HG03103 (cell line): ENCODE measurements around the gene PSORS1C2.

Source experiments
- ATAC-seq: cut with Tn5 transposase; IDR thresholded peaks from one replicate; pipeline ENCODE4 v1.9.1; 2021; ENCODE audit warnings: low read depth; ENCODE audit not compliant: unreplicated experiment

PSORS1C2 gene

GRCh38 chr6:31143148-31143547 is 4.3 kb upstream of the PSORS1C2 start:
- no peak for ATAC-seq

DNA sequence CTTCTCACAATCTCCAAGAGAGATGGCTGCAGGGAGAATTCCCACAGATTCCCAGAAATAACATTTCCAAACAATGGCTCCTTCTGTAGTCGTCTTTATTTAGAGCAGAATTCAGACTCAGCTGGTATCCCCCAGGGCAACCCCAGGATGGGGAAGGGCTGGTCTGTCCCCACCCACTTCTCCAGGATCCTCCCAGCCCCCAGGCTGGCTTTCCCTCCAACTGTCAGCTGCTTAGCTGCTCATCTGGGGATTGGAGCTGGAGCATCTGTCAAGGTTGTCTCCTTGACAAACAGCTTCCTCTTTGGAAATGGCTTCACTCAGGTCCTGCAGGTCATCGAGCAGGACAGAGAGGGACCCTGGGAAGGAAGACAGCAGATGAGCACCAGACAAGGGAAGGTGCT is 3.5 kb upstream of the PSORS1C2 start:
- no peak for ATAC-seq

DNA sequence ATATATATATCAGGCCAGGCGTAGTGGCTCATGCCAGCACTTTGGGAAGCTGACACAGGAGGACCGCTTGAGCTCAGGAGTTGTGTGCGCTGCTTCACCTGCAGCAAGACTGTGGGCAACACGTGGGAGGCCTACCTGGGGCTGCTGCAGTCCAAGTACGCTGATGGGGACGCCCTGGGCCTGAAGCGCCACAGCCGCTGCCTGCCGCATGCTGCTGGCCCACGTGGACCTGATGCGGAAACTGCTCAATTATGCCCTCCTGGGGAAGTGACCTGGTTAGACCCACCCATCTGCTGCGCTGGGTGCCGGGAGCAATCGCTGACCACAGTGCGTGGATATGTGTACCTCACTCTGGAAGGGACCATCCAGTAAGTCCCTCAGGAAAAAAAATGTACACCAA is 1.8 kb upstream of the PSORS1C2 start:
- no peak for ATAC-seq

DNA sequence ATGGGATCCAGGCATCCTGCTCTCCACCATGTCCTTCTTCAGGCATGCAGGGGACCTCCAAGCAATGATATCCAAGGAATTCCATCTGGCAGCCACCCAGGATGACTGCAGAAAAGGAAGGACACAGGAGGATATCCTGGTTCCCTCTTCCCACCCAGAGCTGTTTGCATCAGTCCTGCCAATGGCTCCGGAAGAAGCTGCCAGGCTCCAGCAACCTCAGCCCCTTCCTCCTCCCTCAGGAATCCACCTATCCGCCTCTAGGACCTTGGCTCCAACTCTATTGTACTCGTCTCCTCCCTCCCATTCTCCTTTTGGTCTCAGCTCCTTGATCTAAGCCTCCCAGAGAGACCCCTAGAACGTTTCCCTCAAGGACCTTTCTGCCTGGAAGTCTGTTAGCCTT is 733 bp upstream of the PSORS1C2 start:
- ATAC-seq = no peak

DNA sequence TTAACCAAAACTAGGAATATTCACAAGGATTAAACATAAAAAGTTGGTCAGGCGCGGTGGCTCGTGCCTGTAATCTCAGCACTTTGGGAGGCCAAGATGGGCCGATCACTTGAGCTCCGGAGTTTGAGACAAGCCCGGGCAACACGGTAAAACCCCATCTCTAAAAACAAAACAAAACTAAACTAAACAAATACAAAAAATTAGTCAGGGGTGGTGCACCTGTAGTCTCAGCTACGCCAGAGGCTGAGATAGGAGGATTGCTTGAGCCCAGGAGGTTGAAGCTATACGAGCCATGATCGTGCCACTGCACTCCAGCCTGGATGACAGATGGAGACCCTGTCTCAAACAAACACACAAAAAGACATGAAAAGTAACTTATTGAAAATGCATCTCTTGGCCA is 3.2 kb downstream of the PSORS1C2 start:
- no peak for ATAC-seq

DNA sequence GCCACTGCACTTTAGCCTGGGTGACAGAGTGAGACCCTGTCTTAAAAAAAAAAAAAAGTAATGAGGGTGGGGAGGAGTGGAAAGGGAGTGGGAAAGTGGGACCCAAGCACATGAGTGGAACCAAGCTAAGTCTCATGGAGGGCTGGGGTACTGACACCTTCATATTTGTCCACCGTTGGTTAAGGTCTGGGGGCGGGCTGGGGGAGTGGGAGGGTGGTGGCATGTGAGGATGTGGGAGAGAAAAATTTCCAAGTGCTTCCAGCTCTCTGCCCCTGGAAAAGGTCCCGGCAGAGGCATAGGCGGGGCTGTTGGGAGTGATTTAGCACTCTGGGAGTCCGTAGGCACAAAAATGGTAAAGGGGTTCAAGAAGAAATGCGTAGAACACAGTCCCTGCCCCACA is 6.1 kb downstream of the PSORS1C2 start:
- no peak for ATAC-seq

DNA sequence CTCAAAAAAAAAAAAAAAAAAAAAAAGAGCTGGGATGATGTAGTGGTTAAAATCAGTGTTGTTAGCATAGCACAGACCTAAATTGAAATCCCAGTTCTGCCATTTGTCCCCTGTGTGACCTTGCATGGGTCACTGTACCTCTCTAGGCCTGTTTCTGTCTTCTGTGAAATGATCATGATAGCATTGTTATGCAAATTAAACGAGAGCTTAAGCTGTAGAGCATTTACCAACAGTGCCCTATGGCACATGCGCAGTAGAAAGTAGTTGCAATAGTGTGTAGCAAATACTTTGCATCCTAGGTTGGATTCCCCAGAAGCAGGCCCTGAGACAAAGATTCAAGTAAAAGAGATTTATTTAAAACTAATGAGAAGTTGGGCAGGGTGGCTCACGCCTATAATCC is 7.3 kb downstream of the PSORS1C2 start:
- ATAC-seq = no peak

- ATAC-seq = no peak
Measured at GRCh38 chr6:31130751-31131150, 8.1 kb downstream of the PSORS1C2 start.

GRCh38 chr6:31129130-31129529 is 9.7 kb downstream of the PSORS1C2 start:
- no peak for ATAC-seq

DNA sequence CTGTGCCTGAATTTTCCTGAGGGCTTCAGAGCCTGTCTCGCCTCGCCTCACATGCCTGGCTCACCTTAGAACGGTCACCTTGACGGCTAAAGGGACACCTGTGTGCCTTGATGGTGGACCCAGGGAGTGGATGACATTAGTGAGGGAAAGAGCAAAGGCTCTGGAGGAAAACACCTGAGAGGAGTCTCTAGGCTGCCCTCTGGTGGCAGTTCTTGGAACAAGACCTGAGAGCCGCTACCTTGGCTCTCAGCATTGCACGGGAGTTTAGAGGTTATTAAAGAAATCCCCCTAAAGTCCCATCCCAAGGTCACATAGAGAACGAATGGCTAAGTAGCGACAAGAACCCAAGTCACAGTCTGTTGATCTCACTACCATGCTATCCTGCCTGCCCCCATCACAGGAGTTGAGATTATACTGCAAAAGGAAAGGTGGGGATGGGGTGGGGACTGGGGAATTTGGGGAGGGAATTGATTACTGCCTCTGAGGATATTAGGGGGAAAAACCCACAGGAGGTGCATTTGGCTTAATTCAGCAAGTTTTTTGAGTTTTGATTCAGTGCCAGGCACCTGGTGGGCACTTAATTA is 10.7 kb downstream of the PSORS1C2 start:
- no peak for ATAC-seq

DNA sequence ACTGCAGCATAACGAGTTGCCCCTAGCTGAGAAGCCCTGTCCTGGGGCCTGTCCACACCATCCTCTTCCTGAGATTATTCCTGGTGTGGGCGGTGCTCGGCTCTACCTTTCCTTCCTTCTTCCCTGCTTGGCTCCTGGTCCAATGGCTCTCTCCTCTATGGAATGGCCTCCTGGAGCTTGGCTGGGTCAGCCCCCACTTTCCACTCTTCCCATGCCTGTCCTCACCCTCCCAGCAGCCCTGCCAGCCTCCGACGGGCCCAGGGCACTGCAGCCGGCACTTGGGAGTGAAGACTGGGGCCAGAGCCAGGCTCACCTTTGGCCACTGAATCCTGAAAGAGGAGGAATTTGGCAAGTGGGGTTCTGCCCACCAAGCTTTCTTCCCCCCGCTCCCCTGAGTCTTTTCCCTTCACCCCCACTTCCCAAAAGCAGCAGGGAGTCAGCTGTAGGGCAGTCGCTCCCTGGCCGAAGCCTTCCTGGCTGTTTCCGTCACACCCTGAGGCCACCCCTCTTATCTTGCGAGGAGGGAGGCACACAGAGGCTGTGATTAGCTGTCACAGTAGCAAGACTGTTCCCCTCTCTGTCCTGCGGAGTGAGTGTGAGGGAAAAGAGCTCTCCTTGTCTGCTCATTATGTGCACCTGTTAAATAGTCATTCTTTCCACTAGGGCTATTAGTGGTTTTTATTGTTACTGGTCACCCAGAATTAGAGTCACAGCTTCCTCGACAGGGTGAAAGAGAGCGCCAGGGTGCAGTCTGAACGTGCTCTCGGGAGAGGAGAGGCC is 12.3 kb downstream of the PSORS1C2 start:
- ATAC-seq = no peak

- no peak for ATAC-seq
Measured at GRCh38 chr6:31125586-31126363, 13.1 kb downstream of the PSORS1C2 start.

- ATAC-seq = no peak
Measured at GRCh38 chr6:31125162-31125561, 13.7 kb downstream of the PSORS1C2 start.

GRCh38 chr6:31122791-31123706 is 15.8 kb downstream of the PSORS1C2 start:
- ATAC-seq = no peak

GRCh38 chr6:31121131-31121790 is 17.6 kb downstream of the PSORS1C2 start:
- ATAC-seq = no peak

DNA sequence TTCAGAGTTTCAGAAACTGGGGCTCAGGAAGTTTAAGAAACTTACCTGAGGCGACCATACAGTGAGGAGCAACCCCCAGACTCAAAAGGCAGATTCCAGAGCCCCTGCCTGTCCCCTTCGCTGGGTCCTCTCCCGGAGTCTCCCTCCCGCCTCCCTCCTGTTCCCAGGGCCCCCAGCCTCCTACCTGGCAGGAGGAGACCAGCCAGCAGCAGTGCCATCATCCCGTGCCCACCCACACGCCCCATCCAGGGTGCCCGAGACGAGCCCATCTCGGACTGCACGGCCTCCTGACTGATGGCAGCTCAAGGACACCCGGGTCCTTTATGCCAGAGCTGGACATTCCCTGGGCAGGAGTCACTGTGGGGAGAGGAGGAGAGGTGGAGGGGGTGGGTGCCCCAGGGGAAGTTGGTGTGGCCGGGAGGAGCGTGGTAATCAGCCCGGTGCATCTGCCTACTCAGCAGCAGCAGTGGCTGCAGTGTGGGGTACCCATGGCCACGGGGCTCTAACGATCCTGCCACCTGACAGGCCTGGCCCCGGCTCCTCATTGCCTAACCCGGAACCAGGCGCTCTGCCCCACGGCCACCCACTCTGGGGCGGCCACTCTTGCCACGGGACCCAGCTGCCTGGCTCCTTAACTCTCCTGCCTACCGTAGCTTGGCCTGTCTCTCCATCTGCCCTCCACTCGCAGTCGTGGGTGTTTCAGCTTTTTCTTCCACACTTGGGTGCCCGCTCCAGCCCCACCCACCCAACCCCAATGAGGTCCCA is 18.5 kb downstream of the PSORS1C2 start, which contains the start of gene CDSN:
Gene CDSN, minus strand, starts transcription at position 296 of the 765 bp plus-strand sequence. Its CDS starts 27 bp downstream, at position 269.
- ATAC-seq = no peak

DNA sequence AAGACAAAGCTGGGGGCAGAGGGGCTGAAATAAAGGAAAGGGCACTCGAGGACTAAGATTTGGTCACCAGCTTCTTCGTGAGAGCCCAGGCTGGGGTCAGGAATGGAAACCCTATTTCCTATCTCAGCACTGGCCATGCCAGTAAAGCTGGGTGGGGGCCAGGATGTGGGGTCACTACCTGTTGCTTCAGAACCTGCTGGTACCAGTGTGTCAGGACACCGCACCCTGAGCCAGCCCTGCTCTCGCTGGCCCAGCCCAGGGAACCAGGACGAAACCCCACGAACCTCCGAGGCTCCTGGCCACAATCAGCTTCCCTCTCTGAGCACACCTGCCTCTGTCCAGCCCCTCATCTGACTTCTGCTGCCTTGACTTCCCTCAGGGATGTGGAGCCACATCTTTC is 20.7 kb downstream of the PSORS1C2 start:
- ATAC-seq = no peak

GRCh38 chr6:31116661-31117385 is 22.0 kb downstream of the PSORS1C2 start:
- ATAC-seq = no peak
